ENCODE results near the gene NAP1L4. TPM values are rescaled to one million over a fixed set of nuclear protein-coding genes. Genes with fewer than 3 reads are reported as not detected.

NAP1L4 gene
- total and polyA plus RNA-seq, 2 of the 8 experiments (the other 6 are each of a cell fraction or from before 2014, with no cell fraction given): 75.8 to 194 TPM

DNA sequence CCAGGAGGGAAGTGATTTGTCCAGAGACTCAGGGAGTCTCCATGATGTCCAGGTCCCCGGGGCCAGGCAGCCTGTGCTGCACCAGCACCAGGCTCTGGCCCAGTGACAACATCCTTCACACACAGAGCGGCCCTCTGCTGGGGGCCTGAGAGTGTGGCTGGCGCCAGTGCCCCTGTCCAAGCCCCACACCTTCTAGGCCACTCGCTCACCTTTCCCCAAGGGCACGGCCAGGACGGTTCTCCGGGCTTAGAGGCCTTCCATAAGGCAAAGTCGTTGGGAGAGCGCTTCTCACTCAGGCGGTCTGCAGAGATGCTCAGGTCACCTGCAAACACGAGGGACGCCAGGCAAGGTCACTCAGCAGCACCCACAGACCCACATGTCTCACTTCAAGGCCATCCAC is 27.9 kb upstream of the NAP1L4 start:
- Histone ChIP-seq H2BK15ac (ENCODE audit: low read length) (no peak overlapping the region), H3K27ac (ENCODE audit: low read depth, low read length) (no peak overlapping the region), H2AK5ac (ENCODE audit: low read depth, low read length) (no peak overlapping the region), H3K14ac (ENCODE audit: insufficient read length) (no peak overlapping the region), H2BK12ac (ENCODE audit: low read depth, low read length) (no peak overlapping the region), H3K9me3 (ENCODE audit: insufficient read depth in 2 of 2, low read depth in 1 of 2, low read length in 1 of 2) (no peaks in the 10 kb centered on the region), H2BK20ac (ENCODE audit: low read length) (no peak overlapping the region), H4K5ac (ENCODE audit: insufficient read length, low read depth, low read length) (no peak overlapping the region), H2BK5ac (ENCODE audit: low read depth, low read length) (no peak overlapping the region), H4K20me1 (replicated peaks in 1 of 2; ENCODE audit: control insufficient read depth in 1 of 2, insufficient read depth in 2 of 2, low read length in 2 of 2) (peaks cover 2 to 26% of the 10 kb centered on the region in 2 experiments), H4K91ac (replicated peaks; ENCODE audit: insufficient read length, low read length) (no peak overlapping the region), H3K4me1 (replicated peaks in 1 of 4; ENCODE audit: control insufficient read depth in 3 of 4, insufficient read depth in 4 of 4, low read length in 3 of 4) (no peaks in the 10 kb centered on the region), H3K23me2 (ENCODE audit: low read depth, low read length) (no peaks in the 10 kb centered on the region), H3K9ac (replicated peaks in 1 of 4; ENCODE audit: extremely low read depth in 1 of 4, low read depth in 3 of 4, low read length in 3 of 4) (no peak overlapping the region), H3K56ac (replicated peaks; ENCODE audit: insufficient read length, low read depth, low read length) (no peak overlapping the region), H3K79me1 (ENCODE audit: low read depth, low read length) (no peaks in the 10 kb centered on the region), H3K23ac (ENCODE audit: insufficient read length) (no peak overlapping the region), H3K4me2 (ENCODE audit: insufficient read depth in 1 of 2, low read depth in 2 of 2, low read length in 2 of 2) (no peak overlapping the region), H3K79me2 (ENCODE audit: control insufficient read depth in 1 of 2, insufficient read depth in 2 of 2, low read length in 2 of 2) (no peaks in the 10 kb centered on the region), H3K27me3 (replicated peaks in 1 of 4; ENCODE audit: control insufficient read depth in 3 of 4, extremely low read depth in 1 of 4, insufficient read depth in 3 of 4, low read length in 3 of 4) (no peaks in the 10 kb centered on the region), H3K18ac (ENCODE audit: extremely low read depth, low read length) (no peak overlapping the region), H2AFZ (ENCODE audit: low read length) (no peak overlapping the region), H3K4me3 (ENCODE audit: extremely low read depth in 1 of 4, insufficient read depth in 2 of 4, low read depth in 3 of 4, low read length in 4 of 4) (no peak overlapping the region), H4K8ac (ENCODE audit: extremely low read depth, insufficient read depth, low read length) (no peak overlapping the region), H3K36me3 (ENCODE audit: control insufficient read depth in 2 of 4, insufficient read depth in 4 of 4, low read length in 3 of 4) (peaks cover 25 to 57% (median 38%) of the 10 kb centered on the region in 4 experiments), H2BK120ac (replicated peaks; ENCODE audit: low read depth, low read length) (no peak overlapping the region), H3K4ac (replicated peaks; ENCODE audit: insufficient read length, low read depth, low read length) (no peak overlapping the region)
- no peak for FAIRE-seq
- ChIA-PET POLR2A (ENCODE audit: partially characterized antibody) (interaction anchor here (1.0 kb wide), 1 partner anchor 45 kb away, joined by 3 read pairs; no protein-coding TSS in a partner anchor), CTCF (ENCODE audit: partially characterized antibody) (interaction anchor here (0.8 to 9.2 kb wide), 9 partner anchors 13 to 69 kb away, joined by 3 to 66 read pairs (median 8); no protein-coding TSS in a partner anchor)
- no peak for DNase-seq (ENCODE audit: low read depth in 1 of 2, low spot score in 2 of 2)
- 89% methylated on average over 12 of the region's 12 CpGs; no CpG with 5 or more reads in 1 of the 2 experiments for WGBS, 2 experiments (ENCODE audit: extremely low coverage in 1 of 2, insufficient coverage in 1 of 2, insufficient read length in 1 of 2, insufficient replicate concordance in 2 of 2, low coverage in 1 of 2, low lambda C conversion rate in 2 of 2, missing lambda C conversion rate in 1 of 2)
- TF ChIP-seq, protein P1, sequence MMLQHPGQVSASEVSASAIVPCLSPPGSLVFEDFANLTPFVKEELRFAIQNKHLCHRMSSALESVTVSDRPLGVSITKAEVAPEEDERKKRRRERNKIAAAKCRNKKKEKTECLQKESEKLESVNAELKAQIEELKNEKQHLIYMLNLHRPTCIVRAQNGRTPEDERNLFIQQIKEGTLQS (IDR thresholded peaks at IDR 0.05; ENCODE audit: insufficient read depth, low read depth, low read length): no peak
- no peak for TF ChIP-seq JUND (IDR thresholded peaks at IDR 0.05; ENCODE audit: low read length)
- TF ChIP-seq EGR1 (IDR thresholded peaks at IDR 0.05; ENCODE audit: borderline replicate concordance, low read depth, low read length): no peak
- TF ChIP-seq CEBPB (IDR thresholded peaks at IDR 0.05; ENCODE audit: low read depth, low read length): no peak
- TF ChIP-seq CBX8 (IDR thresholded peaks at IDR 0.05; ENCODE audit: borderline replicate concordance, low read depth, low read length): no peak
- no peak for TF ChIP-seq BRCA1 (IDR thresholded peaks at IDR 0.05; ENCODE audit: low read depth, low read length)

All from H1 (cell line).